Uterus (tissue), 4 donors: ENCODE results near the gene BUB1B. TPM values are rescaled to one million over a fixed set of nuclear protein-coding genes. Genes with fewer than 3 reads are reported as not detected.
"Not testable (repeated sequence)": the region's sequence is repeated elsewhere in the genome, so short reads cannot be mapped to it uniquely, and the experiment has no call there.

Source experiments
- DNase-seq, 2 donors: peaks; one replicate each; pipeline ENCODE4 v3.0.0-alpha.2; 2019 to 2020
- H3K27ac ChIP-seq, 2 donors: fragments of 200-600 bp; sonication (generic); 1 replicate in 1 of 2; 2 replicates in 1 of 2; pipeline ENCODE4 v1.5.1; 2016 to 2018
- H3K27me3 ChIP-seq, 2 donors: fragments of 200-600 bp; sonication (generic); one replicate each; pipeline ENCODE4 v1.5.1; 2018 to 2019; ENCODE audit warnings: control low read depth in 1 of 2
- H3K36me3 ChIP-seq, 2 donors: fragments of 200-600 bp; sonication (generic); one replicate each; pipeline ENCODE4 v1.5.1; 2019; ENCODE audit warnings: control low read depth in 1 of 2
- H3K4me1 ChIP-seq, 2 donors: fragments of 200-600 bp; sonication (generic); one replicate each; pipeline ENCODE4 v1.5.1; 2018 to 2019; ENCODE audit warnings: control low read depth in 1 of 2
- H3K4me3 ChIP-seq, 2 donors: fragments of 200-600 bp; sonication (generic); 1 replicate in 1 of 2; 2 replicates in 1 of 2; pipeline ENCODE4 v1.5.1; 2018 to 2019; ENCODE audit warnings: mild to moderate bottlenecking in 1 of 2
- H3K9me3 ChIP-seq, 2 donors: fragments of 200-600 bp; sonication (generic); one replicate each; pipeline ENCODE4 v1.5.1; 2019; ENCODE audit warnings: control low read depth in 1 of 2
- CTCF ChIP-seq, 4 experiments: fragments of 200-600 bp in 2 of 4; fragments of 450-650 bp in 2 of 4; sonication (generic) in 2 of 4; IDR thresholded peaks; one replicate each; pipeline ENCODE4 v1.5.1; 2016 to 2019; ENCODE audit warnings: antibody characterized with exemption in 4 of 4, mild to moderate bottlenecking in 2 of 4, moderate library complexity in 1 of 4
- POLR2A ChIP-seq, 2 donors: fragments of 450-650 bp; IDR thresholded peaks; one replicate each; pipeline ENCODE4 v1.6.1; 2016; ENCODE audit warnings: antibody characterized with exemption in 2 of 2, mild to moderate bottlenecking in 1 of 2, moderate library complexity in 1 of 2
- intact Hi-C: fragments of 100-400 bp; cut with DNase I; formaldehyde crosslinking; loops from one replicate; pipeline ENCODE4 v1.15.1; 2023; ENCODE audit warnings: low total_unique reads
- total RNA-seq, 4 donors: library from RNA; depleted of rRNA in 3 of 4; stranded (reverse); fragments of >200 nt in 3 of 4; gene quantifications; one replicate each; pipeline versions ENCODE4 v1.1.0 to v1.2.4, GENCODE V29; 2014 to 2023
- donor health status: DM: yes; HTN: yes; CAD: no.

BUB1B gene
- total RNA-seq, 4 donors from 2014 or later, result under 0.01 to 31.5 TPM; not detected in 2

- H3K27me3 ChIP-seq, result no peaks in the 10 kb centered on the region
- intact Hi-C loops, result no loop called here
- no peak for TF ChIP-seq CTCF (IDR thresholded peaks at IDR 0.05)
- no peak for TF ChIP-seq POLR2A (IDR thresholded peaks at IDR 0.05)
- H3K9me3 ChIP-seq, result no peaks in the 10 kb centered on the region
- no peak for DNase-seq
- H3K36me3 ChIP-seq, result no peaks in the 10 kb centered on the region
- H3K4me1 ChIP-seq, result peaks cover 0 to 3% of the 10 kb centered on the region in 2 donors
- H3K27ac ChIP-seq, result no peak overlapping the region
- no peak overlapping the region for H3K4me3 ChIP-seq
These were observed 973 bp downstream of the BUB1B start for GRCh38 chr15:40161693-40162391.

GRCh38 chr15:40162552-40162951 lies 1.7 kb downstream of the BUB1B start:
- intact Hi-C loops, result no loop called here
- H3K4me1 ChIP-seq, result peaks cover 0 to 3% of the 10 kb centered on the region in 2 donors
- no peaks in the 10 kb centered on the region for H3K36me3 ChIP-seq
- DNase-seq, result no peak
- no peak overlapping the region for H3K4me3 ChIP-seq
- no peak overlapping the region for H3K27ac ChIP-seq
- no peaks in the 10 kb centered on the region for H3K9me3 ChIP-seq
- H3K27me3 ChIP-seq, result no peaks in the 10 kb centered on the region
- TF ChIP-seq CTCF (IDR thresholded peaks at IDR 0.05), result no peak

- H3K36me3 ChIP-seq, result no peaks in the 10 kb centered on the region
- H3K27me3 ChIP-seq, result no peaks in the 10 kb centered on the region
- no peaks in the 10 kb centered on the region for H3K9me3 ChIP-seq
- no peak for TF ChIP-seq POLR2A (IDR thresholded peaks at IDR 0.05)
- no peak for TF ChIP-seq CTCF (IDR thresholded peaks at IDR 0.05)
- H3K4me1 ChIP-seq, result peaks cover 0 to 3% of the 10 kb centered on the region in 2 donors
- no peak for DNase-seq
- H3K27ac ChIP-seq, result no peak overlapping the region
- intact Hi-C loops, result no loop called here
- H3K4me3 ChIP-seq, result no peak overlapping the region
These were observed 3.0 kb downstream of the BUB1B start for GRCh38 chr15:40163657-40164416.

- DNase-seq, H3K36me3 ChIP-seq, H3K27me3 ChIP-seq, H3K4me3 ChIP-seq, H3K4me1 ChIP-seq, intact Hi-C loops, H3K27ac ChIP-seq, H3K9me3 ChIP-seq: not testable (repeated sequence)
These were observed 6.5 kb downstream of the BUB1B start for GRCh38 chr15:40167374-40167773.

- no peak overlapping the region for H3K4me3 ChIP-seq
- H3K9me3 ChIP-seq, result no peaks in the 10 kb centered on the region
- no peaks in the 10 kb centered on the region for H3K36me3 ChIP-seq
- intact Hi-C loops, result no loop called here
- H3K27ac ChIP-seq, result no peak overlapping the region
- TF ChIP-seq CTCF (IDR thresholded peaks at IDR 0.05), result no peak
- no peak for TF ChIP-seq POLR2A (IDR thresholded peaks at IDR 0.05)
- H3K27me3 ChIP-seq, result no peaks in the 10 kb centered on the region
- DNase-seq, result no peak
- H3K4me1 ChIP-seq, result no peaks in the 10 kb centered on the region
These were observed 14.3 kb downstream of the BUB1B start for GRCh38 chr15:40175160-40175559.
